ENCODE results near the gene ADGRF3. TPM values are rescaled to one million over a fixed set of nuclear protein-coding genes. Genes with fewer than 3 reads are reported as not detected.

The ADGRF3 gene
- total RNA-seq, 1 donor from 2014 or later = 0.56 TPM

DNA sequence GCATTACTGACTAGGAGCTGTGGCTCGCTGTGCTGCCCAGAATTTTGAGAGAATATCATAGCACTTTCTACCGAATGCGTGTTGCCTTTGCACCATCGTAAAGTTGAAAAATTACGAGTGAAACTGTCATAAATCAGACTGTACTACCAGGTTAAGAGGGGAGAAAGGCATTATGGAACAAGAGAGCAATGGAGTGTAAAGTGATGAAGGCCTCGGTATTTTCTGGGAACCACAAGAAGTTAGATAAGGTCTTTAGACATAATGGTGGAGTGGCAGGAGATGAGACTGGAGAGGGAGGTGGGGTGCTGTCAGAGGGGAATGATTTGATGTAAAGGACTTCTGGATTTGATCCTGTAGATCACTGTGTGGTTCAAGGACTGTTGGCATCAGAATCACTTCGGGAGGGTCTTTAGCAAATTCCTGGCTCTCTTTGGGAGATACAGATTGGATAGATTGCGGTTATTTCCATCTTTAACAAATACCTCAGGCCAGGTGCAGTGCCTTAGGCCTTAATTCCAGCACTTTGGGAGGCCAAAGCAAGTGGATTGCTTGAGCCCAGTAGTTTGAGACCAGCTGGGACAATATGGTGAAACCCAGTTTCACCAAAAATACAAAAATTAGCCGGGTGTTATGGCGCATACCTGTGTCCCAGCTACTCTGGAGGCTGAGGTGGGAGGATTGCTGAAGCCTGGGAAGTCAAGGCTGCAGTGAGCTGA lies 4.9 kb upstream of the ADGRF3 start:
- TF ChIP-seq, protein P1, sequence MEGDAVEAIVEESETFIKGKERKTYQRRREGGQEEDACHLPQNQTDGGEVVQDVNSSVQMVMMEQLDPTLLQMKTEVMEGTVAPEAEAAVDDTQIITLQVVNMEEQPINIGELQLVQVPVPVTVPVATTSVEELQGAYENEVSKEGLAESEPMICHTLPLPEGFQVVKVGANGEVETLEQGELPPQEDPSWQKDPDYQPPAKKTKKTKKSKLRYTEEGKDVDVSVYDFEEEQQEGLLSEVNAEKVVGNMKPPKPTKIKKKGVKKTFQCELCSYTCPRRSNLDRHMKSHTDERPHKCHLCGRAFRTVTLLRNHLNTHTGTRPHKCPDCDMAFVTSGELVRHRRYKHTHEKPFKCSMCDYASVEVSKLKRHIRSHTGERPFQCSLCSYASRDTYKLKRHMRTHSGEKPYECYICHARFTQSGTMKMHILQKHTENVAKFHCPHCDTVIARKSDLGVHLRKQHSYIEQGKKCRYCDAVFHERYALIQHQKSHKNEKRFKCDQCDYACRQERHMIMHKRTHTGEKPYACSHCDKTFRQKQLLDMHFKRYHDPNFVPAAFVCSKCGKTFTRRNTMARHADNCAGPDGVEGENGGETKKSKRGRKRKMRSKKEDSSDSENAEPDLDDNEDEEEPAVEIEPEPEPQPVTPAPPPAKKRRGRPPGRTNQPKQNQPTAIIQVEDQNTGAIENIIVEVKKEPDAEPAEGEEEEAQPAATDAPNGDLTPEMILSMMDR (IDR thresholded peaks at IDR 0.05) = no peak
- no peaks in the 10 kb centered on the region for H3K27me3 Mint-ChIP-seq (ENCODE audit: unreplicated experiment)
- H3K27ac Mint-ChIP-seq (ENCODE audit: unreplicated experiment) = no peak overlapping the region
- no peak overlapping the region for H3K4me3 Mint-ChIP-seq (ENCODE audit: unreplicated experiment)
- peaks cover 41% of the 10 kb centered on the region for H3K4me1 Mint-ChIP-seq (ENCODE audit: unreplicated experiment)
- H3K36me3 Mint-ChIP-seq (ENCODE audit: unreplicated experiment) = no peaks in the 10 kb centered on the region
- H3K9me3 Mint-ChIP-seq (ENCODE audit: unreplicated experiment) = no peaks in the 10 kb centered on the region
- DNase-seq (ENCODE audit: extremely low spot score, unreplicated experiment) = no peak

DNA sequence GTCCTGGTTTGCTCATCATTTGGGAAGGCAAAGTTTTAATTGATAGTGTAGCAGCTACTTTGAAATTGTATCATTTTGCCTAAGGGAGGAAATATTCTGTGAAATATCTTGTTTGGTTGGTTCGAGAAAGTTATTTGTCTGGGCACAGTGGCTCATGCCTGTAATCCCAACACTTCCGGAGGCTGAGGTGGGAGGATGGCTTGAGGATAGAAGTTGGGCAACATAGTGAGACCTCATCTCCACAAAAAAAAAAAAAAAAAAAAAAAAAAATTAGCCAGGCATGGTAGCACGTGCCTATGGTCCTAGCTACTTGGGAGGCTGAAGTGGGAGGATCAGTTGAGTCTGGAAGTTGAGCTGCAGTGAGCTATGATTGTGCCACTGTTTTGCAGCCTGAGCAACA lies 3.1 kb upstream of the ADGRF3 start:
- no peaks in the 10 kb centered on the region for H3K9me3 Mint-ChIP-seq (ENCODE audit: unreplicated experiment)
- no peak overlapping the region for H3K4me3 Mint-ChIP-seq (ENCODE audit: unreplicated experiment)
- no peaks in the 10 kb centered on the region for H3K27me3 Mint-ChIP-seq (ENCODE audit: unreplicated experiment)
- H3K36me3 Mint-ChIP-seq (ENCODE audit: unreplicated experiment) = no peaks in the 10 kb centered on the region
- TF ChIP-seq, protein P1 (IDR thresholded peaks at IDR 0.05) = no peak
- no peak overlapping the region for H3K27ac Mint-ChIP-seq (ENCODE audit: unreplicated experiment)
- peaks cover 26% of the 10 kb centered on the region for H3K4me1 Mint-ChIP-seq (ENCODE audit: unreplicated experiment)
- no peak for DNase-seq (ENCODE audit: extremely low spot score, unreplicated experiment)

DNA sequence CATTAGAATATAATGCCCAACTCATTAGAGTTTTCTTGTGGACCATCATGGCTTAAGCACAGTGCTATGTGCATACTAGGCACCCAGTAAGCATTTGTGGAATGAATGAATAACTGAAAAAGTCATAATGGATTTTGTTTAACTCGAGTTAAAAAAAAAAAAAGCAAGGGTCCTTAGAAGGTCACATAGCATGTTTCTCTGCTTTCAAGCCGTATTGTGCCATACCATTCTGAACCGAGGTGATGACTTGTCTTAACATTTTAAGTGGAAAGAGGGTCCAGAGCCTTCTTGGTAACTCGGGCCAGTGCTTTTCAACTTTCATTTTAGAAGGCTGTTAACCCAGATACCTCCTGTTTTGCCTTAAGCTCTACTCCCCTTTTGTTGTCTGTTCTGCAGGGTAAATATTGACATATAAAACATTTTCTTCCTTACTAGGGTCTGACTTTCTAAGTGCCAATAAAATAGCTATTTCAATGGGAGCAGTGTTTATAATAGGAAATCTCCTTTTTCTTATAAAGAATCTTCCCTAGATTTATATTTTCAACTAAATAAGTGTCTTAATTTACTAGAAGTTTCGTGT lies 787 bp upstream of the ADGRF3 start:
- Mint-ChIP-seq H3K4me1 (ENCODE audit: unreplicated experiment) (peaks cover 34% of the 10 kb centered on the region), H3K9me3 (ENCODE audit: unreplicated experiment) (no peaks in the 10 kb centered on the region), H3K27me3 (ENCODE audit: unreplicated experiment) (no peaks in the 10 kb centered on the region), H3K36me3 (ENCODE audit: unreplicated experiment) (no peaks in the 10 kb centered on the region), H3K27ac (ENCODE audit: unreplicated experiment) (peak overlapping the region; percentile 98), H3K4me3 (ENCODE audit: unreplicated experiment) (peak overlapping the region; percentile 95)
- no peak for DNase-seq (ENCODE audit: extremely low spot score, unreplicated experiment)
- TF ChIP-seq, protein P1 (IDR thresholded peaks at IDR 0.05) = no peak

DNA sequence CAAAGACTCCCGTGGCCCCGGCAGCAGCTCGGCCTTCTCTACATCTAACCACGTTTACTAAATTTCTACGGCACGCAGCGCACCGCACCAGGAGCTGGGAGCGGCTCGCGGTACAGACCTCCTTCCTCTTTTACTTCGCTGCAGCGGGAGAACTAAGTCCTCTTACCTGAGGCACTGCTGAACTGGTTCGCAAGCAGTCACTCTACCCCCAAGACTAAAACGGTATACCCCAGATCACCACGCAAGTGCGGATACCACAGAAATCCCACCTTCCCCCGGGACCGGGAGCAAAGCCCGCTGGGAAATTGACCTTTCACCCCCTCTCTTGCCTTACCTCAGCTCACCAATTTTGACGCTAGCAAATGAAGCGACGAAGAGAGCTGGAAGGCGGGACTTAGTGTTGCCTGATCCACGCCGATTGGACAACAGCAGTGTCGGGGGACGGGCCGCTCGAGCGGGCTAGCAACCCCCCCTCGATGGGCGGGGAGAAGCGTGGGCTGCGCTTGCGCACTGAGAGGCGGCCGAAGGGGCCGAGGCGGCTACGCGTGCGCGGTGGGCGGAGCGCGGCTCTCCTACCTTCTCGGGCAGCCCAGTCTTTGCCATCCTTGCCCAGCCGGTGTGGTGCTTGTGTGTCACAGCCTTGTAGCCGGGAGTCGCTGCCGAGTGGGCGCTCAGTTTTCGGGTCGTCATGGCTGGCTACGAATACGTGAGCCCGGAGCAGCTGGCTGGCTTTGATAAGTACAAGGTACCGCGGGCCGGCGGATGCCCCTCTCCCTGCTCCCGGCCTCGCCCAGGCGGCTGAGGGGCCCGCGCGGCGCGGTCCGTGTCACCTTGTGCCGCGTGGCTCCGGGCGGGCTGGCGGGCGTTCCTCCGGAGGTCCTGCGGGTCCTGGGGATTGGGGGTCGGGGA lies 790 bp downstream of the ADGRF3 start, which contains the start of gene SELENOI:
SELENOI (plus strand) TSS at position 599 of the 909 bp plus-strand sequence; CDS start at position 689, 90 bp downstream.
- Mint-ChIP-seq H3K27me3 (ENCODE audit: unreplicated experiment) (no peaks in the 10 kb centered on the region), H3K4me3 (ENCODE audit: unreplicated experiment) (peak within 1 kb of the TSS; percentile 95), H3K27ac (ENCODE audit: unreplicated experiment) (peak within 1 kb of the TSS; percentile 98), H3K4me1 (ENCODE audit: unreplicated experiment) (peaks cover 32% of the 10 kb centered on the region), H3K36me3 (ENCODE audit: unreplicated experiment) (no peaks in the 10 kb centered on the region), H3K9me3 (ENCODE audit: unreplicated experiment) (no peaks in the 10 kb centered on the region)
- peak; percentile 100 for DNase-seq (ENCODE audit: extremely low spot score, unreplicated experiment)
- TF ChIP-seq, protein P1 (IDR thresholded peaks at IDR 0.05) = no peak

DNA sequence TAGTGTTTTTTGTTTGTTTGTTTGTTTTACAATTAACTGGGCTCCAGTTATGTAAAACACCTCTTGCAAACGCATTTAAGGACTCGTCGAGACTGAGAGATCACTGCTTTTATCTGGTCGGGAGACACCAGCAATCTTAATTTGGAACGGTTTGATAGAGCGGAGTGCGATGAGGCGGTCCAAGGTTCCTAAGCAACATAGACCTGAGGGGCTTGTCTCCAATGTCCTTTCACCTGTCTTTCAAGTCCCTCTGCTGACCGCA lies 1.4 kb downstream of the ADGRF3 start:
- no peak for DNase-seq (ENCODE audit: extremely low spot score, unreplicated experiment)

More for the DNA sequence above, 1.4 kb downstream of the ADGRF3 start:
- Mint-ChIP-seq H3K9me3 (ENCODE audit: unreplicated experiment) (no peaks in the 10 kb centered on the region), H3K27ac (ENCODE audit: unreplicated experiment) (peak overlapping the region; percentile 97), H3K36me3 (ENCODE audit: unreplicated experiment) (no peaks in the 10 kb centered on the region), H3K4me1 (ENCODE audit: unreplicated experiment) (peaks cover 32% of the 10 kb centered on the region), H3K4me3 (ENCODE audit: unreplicated experiment) (peak overlapping the region; percentile 95), H3K27me3 (ENCODE audit: unreplicated experiment) (no peaks in the 10 kb centered on the region)
- TF ChIP-seq, protein P1 (IDR thresholded peaks at IDR 0.05) = no peak

Data from osteocyte (in vitro differentiated cells).